Upper lobe of right lung (tissue), 1 donor: ENCODE measurements around the gene TSN. TPM values are rescaled to one million over a fixed set of nuclear protein-coding genes. Genes with fewer than 3 reads are reported as not detected.

Experiments
- ATAC-seq: fragments of 200-7000 bp; cut with Tn5 transposase; one replicate; pipeline ENCODE4 v1.9.1; 2020; ENCODE audit warnings: mild to moderate bottlenecking, moderate library complexity
- DNase-seq: peaks from one replicate; pipeline ENCODE4 v3.0.0-alpha.2; 2020
- H3K27ac ChIP-seq: fragments of 200-600 bp; one replicate; pipeline ENCODE4 v1.8.0; 2022
- H3K27me3 ChIP-seq: fragments of 200-600 bp; one replicate; pipeline ENCODE4 v1.8.0; 2022; ENCODE audit warnings: mild to moderate bottlenecking
- H3K36me3 ChIP-seq: fragments of 200-600 bp; one replicate; pipeline ENCODE4 v1.8.0; 2022
- H3K4me1 ChIP-seq: fragments of 200-600 bp; one replicate; pipeline ENCODE4 v1.8.0; 2022
- H3K4me3 ChIP-seq: fragments of 200-600 bp; one replicate; pipeline ENCODE4 v1.8.0; 2022; ENCODE audit warnings: mild to moderate bottlenecking
- H3K9me3 ChIP-seq: fragments of 200-600 bp; one replicate; pipeline ENCODE4 v1.8.0; 2022
- intact Hi-C: fragments of 100-400 bp; cut with DNase I; formaldehyde crosslinking; loops from one replicate; pipeline ENCODE4 v1.11.0; 2022
- total RNA-seq: library from RNA; stranded (reverse); fragmentation: NEBNext Ultra II Directional; extraction: Animal tissue kit (Norgen Biotek cat#: 25700); gene quantifications from one replicate; pipeline ENCODE4 v1.2.1, GENCODE V29; 2021
- TF ChIP-seq, protein P1 (sequence below): fragments of 200-600 bp; IDR thresholded peaks from one replicate; pipeline ENCODE4 v1.8.0; 2022; ENCODE audit warnings: antibody characterized with exemption
- donor health status: DM: no; HTN: yes; CAD: no; lungs with severe emphysema.

Gene TSN
- total RNA-seq, 1 donor from 2014 or later: 48.2 TPM

DNA sequence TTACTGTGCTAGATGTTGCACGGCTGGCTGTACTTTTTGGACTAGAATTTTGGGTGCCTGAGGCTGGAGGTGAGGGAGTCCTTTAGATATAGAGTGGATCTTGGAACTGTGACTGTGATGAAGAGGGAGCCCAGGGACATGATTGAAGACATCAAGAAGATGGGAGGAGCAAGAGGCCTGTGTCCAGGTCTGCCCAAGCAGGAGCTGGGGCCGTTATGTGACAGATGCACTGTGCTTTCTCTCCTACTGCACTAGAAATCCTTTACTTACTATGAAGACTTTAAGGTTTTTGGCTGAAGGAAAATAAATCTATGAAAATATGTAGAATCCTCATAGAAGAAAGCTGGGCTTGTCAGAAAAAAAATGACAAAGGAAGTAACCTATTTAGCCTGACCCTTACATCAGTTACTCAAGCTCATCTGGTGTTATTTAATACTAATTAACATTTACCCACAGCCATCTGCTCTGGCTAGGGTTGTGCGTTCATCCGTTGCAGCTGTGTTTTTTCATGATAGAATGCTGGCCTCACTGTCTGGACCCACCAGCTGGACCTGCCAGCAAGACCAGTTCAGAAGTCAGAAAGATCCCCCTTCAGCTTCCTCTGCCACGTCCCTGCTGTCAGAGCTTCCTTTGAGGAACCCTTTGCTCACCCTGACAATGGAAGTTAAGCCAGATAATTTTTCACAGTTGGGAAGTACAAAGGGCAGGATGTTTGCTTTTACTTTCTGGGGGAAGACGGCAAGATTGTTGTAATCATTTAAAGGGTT lies 16.7 kb downstream of the TSN start:
- H3K36me3 ChIP-seq: peaks cover 15% of the 10 kb centered on the region
- intact Hi-C loops: no loop called here
- no peak overlapping the region for H3K4me3 ChIP-seq
- ATAC-seq (no peak), DNase-seq (no peak)
- H3K9me3 ChIP-seq: no peaks in the 10 kb centered on the region
- H3K27ac ChIP-seq: no peak overlapping the region
- no peaks in the 10 kb centered on the region for H3K4me1 ChIP-seq
- H3K27me3 ChIP-seq: no peaks in the 10 kb centered on the region
- TF ChIP-seq, protein P1, sequence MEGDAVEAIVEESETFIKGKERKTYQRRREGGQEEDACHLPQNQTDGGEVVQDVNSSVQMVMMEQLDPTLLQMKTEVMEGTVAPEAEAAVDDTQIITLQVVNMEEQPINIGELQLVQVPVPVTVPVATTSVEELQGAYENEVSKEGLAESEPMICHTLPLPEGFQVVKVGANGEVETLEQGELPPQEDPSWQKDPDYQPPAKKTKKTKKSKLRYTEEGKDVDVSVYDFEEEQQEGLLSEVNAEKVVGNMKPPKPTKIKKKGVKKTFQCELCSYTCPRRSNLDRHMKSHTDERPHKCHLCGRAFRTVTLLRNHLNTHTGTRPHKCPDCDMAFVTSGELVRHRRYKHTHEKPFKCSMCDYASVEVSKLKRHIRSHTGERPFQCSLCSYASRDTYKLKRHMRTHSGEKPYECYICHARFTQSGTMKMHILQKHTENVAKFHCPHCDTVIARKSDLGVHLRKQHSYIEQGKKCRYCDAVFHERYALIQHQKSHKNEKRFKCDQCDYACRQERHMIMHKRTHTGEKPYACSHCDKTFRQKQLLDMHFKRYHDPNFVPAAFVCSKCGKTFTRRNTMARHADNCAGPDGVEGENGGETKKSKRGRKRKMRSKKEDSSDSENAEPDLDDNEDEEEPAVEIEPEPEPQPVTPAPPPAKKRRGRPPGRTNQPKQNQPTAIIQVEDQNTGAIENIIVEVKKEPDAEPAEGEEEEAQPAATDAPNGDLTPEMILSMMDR: no peak

- H3K4me1 ChIP-seq: no peaks in the 10 kb centered on the region
- H3K27me3 ChIP-seq: no peaks in the 10 kb centered on the region
- DNase-seq (no peak), ATAC-seq (no peak)
- TF ChIP-seq, protein P1: no peak
- no peaks in the 10 kb centered on the region for H3K36me3 ChIP-seq
- H3K27ac ChIP-seq: no peak overlapping the region
- no peak overlapping the region for H3K4me3 ChIP-seq
- intact Hi-C loops: no loop called here
- no peaks in the 10 kb centered on the region for H3K9me3 ChIP-seq
Measured at GRCh38 chr2:121774235-121774634, 18.8 kb downstream of the TSN start.

GRCh38 chr2:121776361-121776760 lies 20.9 kb downstream of the TSN start:
- Histone ChIP-seq H3K9me3 (no peaks in the 10 kb centered on the region), H3K27ac (no peak overlapping the region), H3K4me3 (no peak overlapping the region), H3K27me3 (no peaks in the 10 kb centered on the region), H3K4me1 (no peaks in the 10 kb centered on the region), H3K36me3 (no peaks in the 10 kb centered on the region)
- intact Hi-C loops: no loop called here
- no peak for ATAC-seq
- no peak for DNase-seq
- TF ChIP-seq, protein P1: no peak

DNA sequence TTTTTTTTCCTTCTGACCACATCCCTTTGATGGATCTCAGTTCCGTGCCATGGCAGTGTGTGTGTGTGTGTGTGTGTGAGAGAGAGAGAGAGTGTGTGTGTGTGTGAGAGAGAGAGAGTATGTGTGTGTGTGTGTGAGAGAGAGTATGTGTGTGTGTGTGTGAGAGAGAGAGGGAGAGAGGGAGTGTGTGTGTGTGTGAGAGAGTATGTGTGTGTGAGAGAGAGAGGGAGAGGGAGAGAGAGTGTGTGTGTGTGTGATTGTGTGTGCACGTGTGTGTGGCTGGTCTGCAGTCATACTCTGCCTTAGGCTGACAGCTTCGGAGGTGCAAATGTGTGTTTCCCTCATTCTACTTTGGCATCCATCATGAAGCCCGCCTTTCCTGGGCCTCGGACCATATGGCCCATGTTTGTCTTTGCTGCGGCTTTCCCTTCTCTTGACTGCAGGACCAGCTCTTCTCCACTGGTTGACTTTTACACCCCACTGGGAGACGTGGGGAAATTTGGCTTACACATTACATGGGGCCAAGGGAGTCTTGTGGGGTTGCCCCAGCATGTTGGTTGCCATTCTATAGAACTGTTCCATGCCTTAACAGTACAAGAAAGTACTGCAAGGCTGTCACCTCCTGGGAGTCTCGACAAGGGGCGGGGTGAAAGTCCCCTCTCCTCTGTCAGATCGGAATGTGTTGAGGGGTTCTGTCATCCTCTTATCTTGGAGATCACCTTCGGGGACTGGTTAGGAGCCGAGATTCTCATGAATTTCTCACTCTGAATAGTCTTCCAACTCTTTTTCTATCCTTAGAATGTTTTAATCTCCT lies 21.6 kb downstream of the TSN start:
- no peaks in the 10 kb centered on the region for H3K36me3 ChIP-seq
- H3K9me3 ChIP-seq: no peaks in the 10 kb centered on the region
- TF ChIP-seq, protein P1: no peak
- ATAC-seq: no peak
- DNase-seq: no peak
- no peaks in the 10 kb centered on the region for H3K27me3 ChIP-seq
- H3K4me3 ChIP-seq: no peak overlapping the region
- no peaks in the 10 kb centered on the region for H3K4me1 ChIP-seq
- no peak overlapping the region for H3K27ac ChIP-seq
- intact Hi-C loops: no loop called here

GRCh38 chr2:121777699-121778058 lies 22.2 kb downstream of the TSN start:
- H3K4me1 ChIP-seq: no peaks in the 10 kb centered on the region
- H3K9me3 ChIP-seq: no peaks in the 10 kb centered on the region
- intact Hi-C loops: no loop called here
- no peak for DNase-seq
- H3K27me3 ChIP-seq: no peaks in the 10 kb centered on the region
- ATAC-seq: no peak
- TF ChIP-seq, protein P1: no peak
- H3K27ac ChIP-seq: no peak overlapping the region
- no peaks in the 10 kb centered on the region for H3K36me3 ChIP-seq
- no peak overlapping the region for H3K4me3 ChIP-seq
